HG03159 (cell line): ENCODE measurements around the gene LUC7L2.
"Not testable (repeated sequence)": the region's sequence is repeated elsewhere in the genome, so short reads cannot be mapped to it uniquely, and the experiment has no call there.

ENCODE experiments used
- ATAC-seq: cut with Tn5 transposase; IDR thresholded peaks from one replicate; pipeline ENCODE4 v1.9.1; 2021; ENCODE audit warnings: mild to moderate bottlenecking, moderate library complexity; ENCODE audit not compliant: unreplicated experiment

Gene LUC7L2

DNA sequence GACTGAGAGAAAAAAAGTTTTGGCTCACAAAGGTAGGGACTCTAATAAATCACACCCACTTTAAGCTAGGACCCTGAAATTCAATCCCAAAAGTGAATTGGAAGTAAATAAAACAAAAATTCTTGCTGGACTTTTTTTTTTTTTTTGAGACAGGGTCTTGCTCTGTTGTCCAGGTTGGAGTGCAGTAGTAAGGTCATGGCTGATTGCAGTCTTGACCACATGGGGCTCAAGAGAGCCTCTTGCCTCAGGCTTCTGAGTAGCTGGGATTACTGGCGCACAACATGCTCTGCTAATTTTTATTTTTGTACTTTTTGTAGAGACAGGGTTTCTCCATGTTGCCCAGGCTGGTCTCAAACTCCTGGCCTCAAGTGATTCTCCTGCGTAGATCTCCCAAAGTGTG lies 5.0 kb upstream of the LUC7L2 start:
- ATAC-seq: no peak

DNA sequence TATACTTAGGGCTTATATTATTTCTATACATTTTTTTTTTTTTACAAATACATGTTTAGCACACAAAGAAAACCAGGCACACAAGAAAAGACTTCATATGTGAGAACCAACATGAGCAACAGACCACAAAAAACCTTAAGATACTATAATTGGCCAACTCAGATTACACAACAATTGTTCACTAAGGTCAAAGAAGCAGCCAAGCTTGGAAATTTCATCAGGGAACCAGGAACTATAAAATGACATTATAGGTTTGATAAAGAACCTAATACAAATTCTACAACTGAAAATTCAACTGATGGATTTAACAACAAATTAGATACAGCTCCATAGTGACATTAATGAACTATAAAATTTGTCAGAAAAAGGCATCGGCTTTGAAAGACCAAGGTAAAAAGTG lies 4.4 kb upstream of the LUC7L2 start:
- ATAC-seq: no peak

DNA sequence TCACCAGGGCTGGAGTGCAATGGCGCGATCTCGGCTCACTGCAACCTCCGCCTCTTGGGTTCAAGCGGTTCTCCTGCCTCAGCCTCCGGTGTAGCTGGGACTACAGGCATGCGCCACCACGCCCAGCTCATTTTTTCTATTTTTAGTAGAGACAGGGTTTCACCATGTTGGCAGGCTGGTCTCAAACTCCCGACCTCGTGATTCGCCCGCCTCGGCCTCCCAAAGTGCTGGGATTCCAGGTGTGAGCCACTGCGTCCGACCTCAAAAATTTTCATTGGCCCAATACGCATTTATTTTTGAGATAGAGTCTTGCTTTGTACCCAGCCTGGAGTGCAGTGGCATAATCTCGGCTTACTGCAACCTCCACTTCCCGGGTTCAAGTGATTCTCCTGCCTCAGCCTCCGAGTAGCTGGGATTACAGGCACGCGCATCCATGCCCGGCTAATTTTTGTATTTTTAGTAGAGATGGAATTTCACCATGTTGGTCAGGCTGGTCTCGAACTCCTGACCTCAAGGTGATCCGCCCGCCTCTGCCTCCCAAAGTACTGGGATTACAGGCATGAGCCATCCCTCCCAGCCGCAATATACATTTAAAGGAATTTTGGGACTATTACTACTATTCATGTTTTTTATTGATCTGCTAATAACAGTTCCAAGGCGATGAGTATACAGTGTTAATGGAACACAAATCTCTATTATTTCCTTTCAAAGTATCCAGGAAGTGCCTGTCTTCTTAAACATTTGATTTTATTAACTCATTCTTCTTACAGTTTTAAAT lies 1.8 kb upstream of the LUC7L2 start:
- ATAC-seq: not testable (repeated sequence)

DNA sequence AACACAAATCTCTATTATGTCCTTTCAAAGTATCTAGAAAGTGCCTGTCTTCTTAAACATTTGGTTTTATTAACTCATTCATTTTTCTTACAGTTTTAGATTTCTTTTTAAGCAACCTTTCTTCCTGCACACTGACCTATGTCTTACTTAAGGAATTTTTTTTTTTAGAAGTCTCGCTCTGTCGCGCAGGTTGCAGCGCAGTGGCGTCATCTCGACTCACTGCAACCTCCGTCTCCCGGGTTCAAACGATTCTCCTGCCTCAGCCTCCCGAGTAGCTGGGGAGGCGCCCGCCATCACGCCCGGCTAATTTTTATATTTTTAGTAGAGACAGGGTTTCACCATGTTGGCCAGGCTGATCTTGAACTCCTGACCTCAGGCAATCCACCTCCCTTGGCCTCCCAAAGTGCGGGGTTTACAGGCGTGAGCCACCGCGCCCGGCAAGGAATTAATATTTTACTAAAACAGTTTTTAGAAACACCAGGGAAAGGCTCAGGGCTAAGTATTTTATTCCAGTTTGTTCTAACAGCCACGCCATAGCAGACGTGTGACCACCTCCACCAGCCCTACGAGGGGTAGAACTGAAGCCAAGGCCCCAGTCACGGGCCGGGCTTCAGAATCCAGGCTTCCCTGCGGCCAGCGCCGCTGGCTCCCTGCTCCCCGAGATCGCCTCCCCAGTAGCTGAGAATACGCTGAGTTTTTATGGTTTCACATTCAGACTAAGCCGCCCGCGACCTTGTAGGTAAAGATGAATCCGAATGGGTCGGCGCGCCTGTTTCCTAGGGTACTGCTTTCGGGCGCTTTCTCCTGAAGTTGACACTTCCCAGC lies 941 bp upstream of the LUC7L2 start:
- peak; percentile 19 for ATAC-seq

DNA sequence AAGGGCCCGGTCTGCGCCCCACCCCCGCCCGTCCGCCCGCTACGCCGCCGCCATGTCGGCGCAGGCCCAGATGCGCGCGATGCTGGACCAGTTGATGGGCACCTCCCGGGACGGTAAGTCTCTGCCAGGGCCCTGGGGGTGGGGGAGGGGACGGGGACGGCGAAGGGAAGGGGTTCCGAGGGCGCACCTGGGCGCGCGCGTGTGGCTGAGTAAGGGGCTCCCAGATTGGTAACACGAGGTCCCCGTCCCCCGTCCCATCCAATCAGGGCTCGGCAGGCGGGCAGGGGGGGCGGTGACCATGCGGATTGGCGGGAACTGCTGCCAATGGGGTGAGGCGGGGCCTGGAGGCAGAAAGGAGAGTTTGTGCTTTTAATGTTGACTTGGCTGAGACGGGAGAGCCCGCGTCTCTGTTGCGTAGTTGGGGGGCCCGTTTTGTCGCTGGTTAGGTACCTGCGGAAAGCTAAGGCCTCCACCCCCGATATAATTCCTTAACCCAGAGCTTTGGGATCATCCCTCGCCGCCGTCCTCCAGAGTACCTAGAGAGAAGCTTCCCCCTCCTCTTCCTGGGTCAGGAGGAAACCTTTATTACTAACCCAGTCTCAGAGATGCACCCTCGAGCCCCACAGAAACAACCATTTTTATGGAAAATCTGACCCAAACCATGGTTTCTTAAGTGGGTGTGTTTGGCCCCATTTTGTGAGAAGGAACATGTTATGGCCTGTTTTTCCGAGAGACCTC lies 685 bp downstream of the LUC7L2 start:
- ATAC-seq: peak; percentile 62

DNA sequence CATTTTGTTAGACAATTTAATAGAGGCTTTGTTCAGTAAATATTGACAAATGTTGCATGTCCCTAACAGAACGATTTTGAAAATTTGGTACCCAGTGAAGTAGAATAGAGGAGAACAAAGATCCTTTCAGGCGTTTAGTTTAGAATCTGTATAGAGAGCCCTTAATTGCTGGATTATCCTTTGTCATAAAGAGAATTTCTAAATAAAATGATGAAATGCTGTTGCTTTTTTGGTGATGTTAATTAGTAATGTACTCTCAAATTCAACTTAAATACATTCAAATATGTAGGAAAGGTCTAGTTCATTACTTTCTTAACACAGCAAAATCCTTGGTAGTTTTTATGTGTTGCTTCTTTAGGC lies 1.2 kb downstream of the LUC7L2 start:
- ATAC-seq: no peak

DNA sequence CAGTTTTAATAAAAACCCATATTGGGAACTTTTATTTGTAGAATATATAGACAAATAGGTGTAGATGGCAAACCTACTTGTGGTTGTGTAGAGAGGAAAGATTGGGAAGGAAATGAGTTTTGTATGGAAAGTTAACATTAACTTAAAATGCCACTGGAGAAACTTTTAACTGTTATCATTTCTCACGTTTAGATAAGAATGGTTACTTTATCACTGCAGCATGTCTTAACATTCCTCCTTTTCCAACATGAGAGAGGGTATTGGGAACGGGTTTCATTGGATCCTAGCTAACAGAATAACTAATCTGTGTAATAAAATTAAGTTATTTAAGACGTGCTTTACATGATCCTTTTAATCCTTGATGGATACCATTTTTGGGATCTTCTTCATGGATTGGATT lies 1.8 kb downstream of the LUC7L2 start:
- ATAC-seq: no peak

DNA sequence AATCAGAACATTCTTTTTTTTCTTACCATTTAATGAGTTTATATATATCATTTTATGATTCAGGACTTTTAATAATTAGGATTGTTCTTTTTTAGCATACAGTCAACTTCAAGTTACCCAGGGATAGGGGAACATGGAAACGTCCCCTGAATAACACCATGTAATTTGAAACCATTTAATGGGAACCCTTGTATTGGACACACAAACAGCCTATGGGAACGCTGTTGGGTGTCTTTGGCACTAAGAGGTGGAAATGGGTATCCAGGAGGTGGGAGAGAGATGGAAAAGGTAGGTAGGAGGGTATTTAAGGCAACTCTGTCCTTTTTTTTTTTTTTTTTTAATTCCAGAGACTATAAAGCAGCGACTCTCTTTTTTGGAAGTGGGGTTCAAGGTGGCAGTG lies 2.6 kb downstream of the LUC7L2 start:
- ATAC-seq: no peak

DNA sequence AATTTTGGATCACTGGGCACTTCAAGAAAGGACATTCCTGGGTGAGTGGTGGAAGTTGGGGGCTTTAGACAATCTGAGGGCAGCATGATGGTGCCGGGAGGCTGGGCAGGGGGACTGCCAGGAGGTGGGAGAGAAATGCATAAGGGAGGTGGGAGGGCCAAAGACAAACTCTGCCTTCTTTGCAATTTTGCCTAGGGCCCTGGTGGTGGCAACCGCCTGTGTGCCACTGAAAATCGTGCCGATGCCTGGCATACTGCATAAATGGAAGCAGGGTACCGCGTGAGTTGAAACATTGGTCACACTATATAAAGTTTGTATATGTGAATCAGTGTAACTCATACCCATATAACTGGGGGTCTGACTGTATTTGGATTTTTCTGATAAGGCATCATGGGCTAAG lies 3.3 kb downstream of the LUC7L2 start:
- ATAC-seq: no peak

DNA sequence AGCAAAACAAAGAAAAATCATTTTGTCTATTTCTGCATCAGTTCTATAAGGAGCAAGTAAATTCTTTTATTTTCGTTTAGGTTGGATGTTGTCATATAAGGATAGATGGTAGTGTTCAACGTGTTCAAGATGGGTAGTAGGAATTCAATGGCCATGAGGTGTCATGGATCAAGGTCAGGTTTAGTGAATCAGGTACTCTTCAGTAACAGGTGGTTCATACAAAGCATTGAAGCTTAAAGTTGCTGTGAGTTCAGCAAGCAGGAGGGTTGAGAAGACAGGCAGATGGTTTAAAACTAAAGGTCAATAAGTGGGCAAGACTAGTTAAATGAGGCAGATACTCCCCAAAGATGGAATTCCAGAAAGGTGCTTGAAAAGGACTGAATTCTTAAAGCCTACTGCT lies 5.6 kb downstream of the LUC7L2 start:
- ATAC-seq: no peak

DNA sequence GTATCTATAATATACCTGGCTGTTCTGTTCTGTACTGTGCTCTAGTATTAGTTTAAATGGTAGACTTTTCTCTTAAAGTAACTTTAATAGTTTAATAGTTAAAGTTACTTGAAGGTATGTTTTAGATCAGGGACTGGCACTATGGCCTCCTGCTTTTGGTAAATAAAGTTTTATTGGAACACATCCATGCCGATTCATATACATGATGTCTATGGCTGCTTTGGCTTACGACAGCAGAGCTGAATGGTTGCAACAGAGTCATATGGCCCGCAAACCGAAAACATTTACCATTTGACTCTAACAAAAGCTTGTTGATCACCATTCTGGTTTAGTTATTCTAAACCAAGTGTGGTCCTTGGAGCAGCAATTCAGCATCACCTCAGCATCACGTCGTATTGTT lies 6.7 kb downstream of the LUC7L2 start:
- no peak for ATAC-seq

DNA sequence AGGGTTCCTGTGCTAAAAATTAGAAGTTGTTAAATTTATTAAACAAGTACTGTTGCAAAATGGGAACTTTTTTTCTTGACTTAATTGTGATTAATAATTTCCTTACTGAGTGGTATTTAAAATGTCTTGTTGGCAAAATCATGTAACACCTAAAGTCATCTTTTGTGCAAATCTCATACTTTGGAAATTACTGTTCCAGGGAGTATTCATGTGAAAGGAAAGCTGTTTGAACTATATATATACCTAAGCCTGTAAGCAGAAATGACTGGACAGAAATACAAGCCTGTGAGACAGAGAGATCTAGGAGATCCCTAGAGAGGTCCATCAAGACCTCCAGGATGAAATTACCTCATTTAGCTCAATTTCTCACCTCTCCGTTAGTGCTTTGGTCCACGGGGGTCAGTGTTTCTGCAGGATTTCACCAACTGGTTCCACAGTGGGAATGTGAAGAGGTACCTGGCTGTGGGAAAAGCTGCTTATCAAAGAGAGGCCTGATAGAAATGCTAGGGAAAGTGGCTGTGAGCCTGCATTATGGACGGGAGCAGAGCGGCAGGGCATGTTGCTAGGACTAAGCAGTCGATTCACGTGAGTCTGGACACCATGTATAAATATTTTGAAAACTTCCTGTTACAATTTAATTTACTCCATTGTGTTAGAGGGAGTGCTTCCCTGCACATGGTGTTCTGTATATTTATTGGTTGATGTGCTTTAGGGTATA lies 7.9 kb downstream of the LUC7L2 start:
- no peak for ATAC-seq

DNA sequence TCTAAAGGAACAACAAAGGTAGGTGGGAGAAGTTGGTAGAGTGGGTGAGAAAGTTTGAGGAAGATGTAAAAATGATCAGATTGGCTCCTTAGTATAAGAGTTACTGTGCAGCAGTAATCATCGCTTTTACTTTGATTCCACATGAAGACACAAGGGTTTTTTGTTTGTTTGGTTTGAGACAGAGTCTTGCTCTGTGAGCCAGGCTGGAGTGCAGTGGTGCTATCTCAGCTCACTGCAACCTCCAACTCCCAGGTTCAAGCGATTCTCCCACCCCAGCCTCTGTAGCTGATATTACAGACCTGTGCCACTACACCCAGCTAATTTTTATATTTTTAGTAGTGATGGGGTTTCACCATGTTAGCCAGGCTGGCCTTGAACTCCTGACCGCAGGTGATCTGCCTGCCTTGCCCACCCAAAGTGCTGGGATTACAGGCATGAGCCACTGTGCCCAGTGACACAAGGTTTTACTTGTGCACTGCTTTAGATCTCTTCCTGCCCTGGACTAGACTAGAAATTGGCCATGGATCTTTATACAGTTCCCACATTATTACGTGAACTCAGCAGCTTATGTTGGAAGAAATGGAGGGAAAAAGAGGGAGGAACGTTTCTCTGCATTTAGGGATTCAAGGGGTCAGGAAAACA lies 10.7 kb downstream of the LUC7L2 start:
- no peak for ATAC-seq

DNA sequence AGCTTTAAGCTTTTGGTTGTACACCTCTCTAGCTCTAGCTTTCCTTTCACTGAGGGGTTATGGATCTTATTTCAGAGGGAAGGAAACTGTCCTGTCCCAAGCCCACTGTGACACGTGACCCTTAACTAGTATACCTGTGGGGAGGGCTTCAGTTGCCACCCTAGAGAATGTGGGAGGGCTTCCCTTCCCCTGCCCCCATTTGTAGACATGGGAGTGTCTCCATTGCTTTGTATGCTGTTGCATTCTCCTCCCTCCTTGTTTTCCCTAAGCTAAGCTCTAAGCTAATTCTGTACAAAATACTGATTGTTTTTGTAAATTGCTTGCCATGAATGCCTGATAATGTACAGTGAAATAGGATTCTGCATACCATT lies 11.2 kb downstream of the LUC7L2 start:
- no peak for ATAC-seq

DNA sequence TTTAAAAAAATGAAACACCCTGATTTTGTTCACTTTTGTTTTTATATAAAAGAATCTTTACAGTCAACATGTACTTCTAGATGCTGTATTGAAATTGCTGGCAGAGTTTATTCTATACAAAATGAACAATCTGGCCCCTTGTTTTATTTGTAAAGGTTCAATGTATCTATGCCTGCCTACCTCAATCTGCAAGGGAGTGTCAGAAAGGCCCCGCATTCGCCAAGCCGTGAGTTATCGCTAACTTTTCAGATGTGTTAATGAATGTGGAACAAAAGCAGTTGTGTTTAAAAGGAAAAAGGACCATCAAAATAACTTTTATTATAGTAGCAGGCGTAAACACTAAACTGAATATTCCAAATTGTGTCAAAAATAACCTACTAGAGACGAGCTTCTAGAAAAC lies 14.6 kb downstream of the LUC7L2 start:
- no peak for ATAC-seq

DNA sequence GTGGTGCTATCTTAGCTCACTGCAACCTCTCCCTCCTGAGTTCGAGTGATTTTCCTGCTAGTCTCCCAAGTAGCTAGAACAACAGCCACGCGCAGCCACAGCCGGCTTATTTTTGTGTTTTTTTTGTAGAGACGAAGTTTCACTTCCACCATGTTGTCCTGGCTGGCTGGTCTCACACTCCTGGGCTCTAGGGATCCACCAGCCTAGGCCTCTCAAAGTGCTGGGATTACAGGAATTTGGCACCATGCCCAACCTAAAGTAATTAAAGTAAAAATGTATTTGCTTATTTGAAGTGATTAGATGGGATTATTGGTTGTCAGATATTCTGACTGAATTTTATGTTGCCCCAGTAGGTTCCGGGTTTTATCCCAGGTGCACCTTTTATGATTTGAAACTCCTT lies 22.7 kb downstream of the LUC7L2 start:
- ATAC-seq: no peak

DNA sequence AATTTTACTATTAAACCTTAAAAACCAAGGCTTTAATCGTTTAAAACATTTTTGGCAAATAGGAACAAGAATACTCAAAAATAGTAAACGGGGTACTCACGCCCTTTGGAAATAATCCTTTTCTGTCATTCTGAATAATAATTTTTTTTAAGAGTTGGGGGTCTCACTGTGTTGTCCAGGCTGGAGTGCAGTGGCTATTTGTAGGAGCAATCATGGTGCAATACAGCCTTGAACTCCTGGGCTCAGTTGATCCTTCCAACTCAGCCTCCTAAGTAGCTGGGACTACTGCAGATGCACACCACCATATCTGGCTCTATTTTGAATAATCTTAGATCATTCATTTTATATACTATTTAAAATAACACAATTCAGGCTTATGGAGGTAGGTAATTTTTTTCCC lies 24.9 kb downstream of the LUC7L2 start:
- no peak for ATAC-seq

DNA sequence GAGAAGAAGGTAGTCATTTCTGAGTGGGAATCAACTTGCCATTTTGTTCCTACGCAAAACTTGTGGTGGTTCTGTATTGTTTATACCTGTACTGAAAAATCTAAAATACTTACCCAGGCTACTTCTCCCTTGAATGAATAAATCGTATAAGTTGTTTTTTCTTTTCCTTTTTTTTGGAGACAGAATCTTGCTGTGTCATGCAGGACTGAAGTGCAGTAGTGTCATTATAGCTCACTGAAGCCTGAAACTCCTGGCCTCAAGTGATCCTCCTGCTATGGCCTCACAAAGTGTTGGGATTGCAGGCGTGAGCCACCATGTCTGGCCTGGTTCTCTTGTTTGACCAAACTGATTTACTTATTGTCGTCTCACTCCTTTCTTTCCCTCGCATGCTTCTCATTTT lies 27.9 kb downstream of the LUC7L2 start:
- no peak for ATAC-seq

DNA sequence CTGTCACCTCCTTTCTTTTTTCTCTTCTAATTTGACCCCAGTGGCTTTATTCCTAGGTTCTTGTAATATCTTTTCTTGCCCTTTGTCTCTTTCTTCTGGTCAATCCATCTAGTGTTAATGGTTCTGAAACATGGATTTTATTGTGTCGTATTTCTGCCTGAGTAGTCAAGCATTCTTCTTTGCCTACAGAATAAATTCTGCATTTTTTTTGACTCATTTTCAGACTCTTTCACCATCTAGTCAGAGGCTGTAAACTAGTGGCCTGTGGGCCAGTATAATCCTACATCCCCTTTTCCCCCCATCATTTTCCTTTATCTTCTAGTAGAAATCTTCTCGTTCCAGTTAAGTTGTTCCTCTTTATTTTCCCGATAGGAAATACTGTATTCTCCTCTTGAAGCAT lies 29.4 kb downstream of the LUC7L2 start:
- ATAC-seq: no peak

DNA sequence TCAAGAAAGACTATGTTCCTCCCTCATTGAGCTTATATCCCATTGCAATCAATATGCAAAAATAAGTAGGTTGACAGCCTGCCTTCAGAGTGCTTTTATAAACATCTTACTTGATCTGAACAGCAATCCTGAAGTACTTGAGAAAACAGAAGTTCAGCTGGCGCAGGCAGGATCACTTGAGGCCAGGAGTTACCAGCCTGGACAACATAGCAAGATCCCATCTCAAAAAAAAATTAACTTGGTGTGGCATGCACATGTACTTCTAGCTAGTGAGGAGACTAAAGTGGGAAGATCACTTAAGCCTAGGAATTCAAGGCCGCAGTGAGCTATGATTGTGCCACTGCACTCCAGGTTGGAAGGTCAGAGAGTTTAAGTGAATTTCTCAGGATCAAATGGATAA lies 30.1 kb downstream of the LUC7L2 start:
- ATAC-seq: no peak
